Measurements from ENCODE around the gene WDR37. TPM values are rescaled to one million over a fixed set of nuclear protein-coding genes. Genes with fewer than 3 reads are reported as not detected.

WDR37 gene
- total RNA-seq, 1 experiment from 2014 or later: 4.5 TPM

- no peak overlapping the region for H3K9ac ChIP-seq (ENCODE audit: low read length)
- no peak overlapping the region for H3K27ac ChIP-seq (ENCODE audit: low read length)
- H3K4me1 ChIP-seq (ENCODE audit: insufficient read depth, low read length): no peaks in the 10 kb centered on the region
- no peaks in the 10 kb centered on the region for H3K27me3 ChIP-seq (ENCODE audit: low read length)
- TSS peak; percentile 6 for BruUV-seq (replicated peaks)
- intact Hi-C loops (cut with micrococcal nuclease): no loop called here
- H3K9me3 ChIP-seq (ENCODE audit: low read length): no peaks in the 10 kb centered on the region
- DNase-seq (no peak), ATAC-seq (no peak)
- TF ChIP-seq EZH2phosphoT487 (IDR thresholded peaks at IDR 0.05; ENCODE audit: borderline replicate concordance, low read length) (no peak), CTCF (conservative IDR thresholded peaks at IDR 0.05; ENCODE audit: low read depth, low read length) (no peak), EZH2 (IDR thresholded peaks at IDR 0.05; ENCODE audit: low read length, unreplicated experiment) (no peak)
- H3K4me2 ChIP-seq (ENCODE audit: low read length): no peak overlapping the region
- H3K36me3 ChIP-seq (ENCODE audit: low read depth, low read length): peaks cover 10% of the 10 kb centered on the region
- H3K4me3 ChIP-seq (ENCODE audit: low read length): no peak overlapping the region
- no peaks in the 10 kb centered on the region for H4K20me1 ChIP-seq (ENCODE audit: low read length)
- no peaks in the 10 kb centered on the region for H3F3A ChIP-seq (ENCODE audit: low read length, unreplicated experiment)
- H3K79me2 ChIP-seq (ENCODE audit: low read length): no peaks in the 10 kb centered on the region
- ChIA-PET CTCF (no interaction called here), POLR2A (ENCODE audit: unreplicated experiment) (no interaction called here)
- no peaks in the 10 kb centered on the region for H3K9me2 ChIP-seq (replicated peaks; ENCODE audit: low read length)
- H2AFZ ChIP-seq (ENCODE audit: low read length): no peak overlapping the region
Measured at GRCh38 chr10:1019362-1019761, 36.8 kb upstream of the WDR37 start.

GRCh38 chr10:1020460-1020859 is 35.7 kb upstream of the WDR37 start:
- Histone ChIP-seq H2AFZ (ENCODE audit: low read length) (no peak overlapping the region), H3K27ac (ENCODE audit: low read length) (no peak overlapping the region), H3K4me1 (ENCODE audit: insufficient read depth, low read length) (no peaks in the 10 kb centered on the region), H3K9me2 (replicated peaks; ENCODE audit: low read length) (no peaks in the 10 kb centered on the region), H3K27me3 (ENCODE audit: low read length) (no peaks in the 10 kb centered on the region), H3K36me3 (ENCODE audit: low read depth, low read length) (peaks cover 10% of the 10 kb centered on the region), H4K20me1 (ENCODE audit: low read length) (no peaks in the 10 kb centered on the region), H3K79me2 (ENCODE audit: low read length) (no peaks in the 10 kb centered on the region), H3F3A (ENCODE audit: low read length, unreplicated experiment) (no peaks in the 10 kb centered on the region), H3K9ac (ENCODE audit: low read length) (no peak overlapping the region), H3K9me3 (ENCODE audit: low read length) (no peaks in the 10 kb centered on the region), H3K4me2 (ENCODE audit: low read length) (no peak overlapping the region), H3K4me3 (ENCODE audit: low read length) (no peak overlapping the region)
- POLR2A ChIA-PET (ENCODE audit: unreplicated experiment): no interaction called here
- DNase-seq (no peak), ATAC-seq (no peak)
- no TSS peak for BruUV-seq (replicated peaks)
- CTCF ChIA-PET: no interaction called here
- TF ChIP-seq CTCF (conservative IDR thresholded peaks at IDR 0.05; ENCODE audit: low read depth, low read length) (no peak), EZH2phosphoT487 (IDR thresholded peaks at IDR 0.05; ENCODE audit: borderline replicate concordance, low read length) (no peak), EZH2 (IDR thresholded peaks at IDR 0.05; ENCODE audit: low read length, unreplicated experiment) (no peak)
- intact Hi-C loops (cut with micrococcal nuclease): no loop called here

- Histone ChIP-seq H3K27ac (ENCODE audit: low read length) (no peak overlapping the region), H3K79me2 (ENCODE audit: low read length) (no peaks in the 10 kb centered on the region), H3K27me3 (ENCODE audit: low read length) (no peaks in the 10 kb centered on the region), H3F3A (ENCODE audit: low read length, unreplicated experiment) (no peaks in the 10 kb centered on the region), H3K4me2 (ENCODE audit: low read length) (no peak overlapping the region), H2AFZ (ENCODE audit: low read length) (no peak overlapping the region), H3K9ac (ENCODE audit: low read length) (no peak overlapping the region), H3K9me3 (ENCODE audit: low read length) (no peaks in the 10 kb centered on the region), H3K9me2 (replicated peaks; ENCODE audit: low read length) (no peaks in the 10 kb centered on the region), H3K4me1 (ENCODE audit: insufficient read depth, low read length) (no peaks in the 10 kb centered on the region), H4K20me1 (ENCODE audit: low read length) (no peaks in the 10 kb centered on the region), H3K4me3 (ENCODE audit: low read length) (no peak overlapping the region), H3K36me3 (ENCODE audit: low read depth, low read length) (peaks cover 10% of the 10 kb centered on the region)
- CTCF ChIA-PET: no interaction called here
- intact Hi-C loops (cut with micrococcal nuclease): no loop called here
- POLR2A ChIA-PET (ENCODE audit: unreplicated experiment): no interaction called here
- DNase-seq (no peak), ATAC-seq (no peak)
- BruUV-seq (replicated peaks): no TSS peak
- no peak for TF ChIP-seq EZH2phosphoT487 (IDR thresholded peaks at IDR 0.05; ENCODE audit: borderline replicate concordance, low read length)
- no peak for TF ChIP-seq CTCF (conservative IDR thresholded peaks at IDR 0.05; ENCODE audit: low read depth, low read length)
- no peak for TF ChIP-seq EZH2 (IDR thresholded peaks at IDR 0.05; ENCODE audit: low read length, unreplicated experiment)
Measured at GRCh38 chr10:1020958-1021357, 35.2 kb upstream of the WDR37 start.
